PC-3 (cell line): Measurements from ENCODE around the gene SIGLEC10. TPM values are rescaled to one million over a fixed set of nuclear protein-coding genes. Genes with fewer than 3 reads are reported as not detected.

Experiments
- ATAC-seq: fragments of 200-7000 bp; cut with Tn5 transposase; 2 replicates; pipeline ENCODE4 v1.9.1; 2020; ENCODE audit warnings: mild to moderate bottlenecking, moderate library complexity
- BruUV-seq: library from RNA; stranded (reverse); fragments of 400-500 nt; replicated peaks from 2 replicates; lab custom pipeline; 2021; lab: Mats Ljungman, UMichigan
- CTCF ChIA-PET: fragments of 300-600 bp; sonication (Branson Sonifier 250); formaldehyde crosslinking; loops from one replicate; lab custom pipeline; 2022; ENCODE audit warnings: antibody characterized with exemption; lab: Charles Lee
- POLR2A ChIA-PET: fragments of 300-600 bp; sonication (Branson Sonifier 250); formaldehyde crosslinking; loops from one replicate; lab custom pipeline; 2022; ENCODE audit warnings: antibody characterized with exemption; ENCODE audit not compliant: unreplicated experiment; lab: Charles Lee
- DNase-seq: peaks from one replicate; pipeline ENCODE4 v3.0.0-alpha.2; 2015
- H2AFZ ChIP-seq: fragments of 300-600 bp; sonication (generic); 2 replicates; pipeline ENCODE4 v1.6.0; 2016; ENCODE audit warnings: antibody characterized with exemption, low read length
- H3F3A ChIP-seq: fragments of 300-600 bp; sonication (generic); one replicate; pipeline ENCODE4 v1.6.0; 2017; ENCODE audit warnings: antibody characterized with exemption, low read length, control low read depth, mild to moderate bottlenecking; ENCODE audit not compliant: unreplicated experiment
- H3K27ac ChIP-seq: fragments of 300-600 bp; sonication (generic); 2 replicates; pipeline ENCODE4 v1.5.1; 2016; ENCODE audit warnings: mild to moderate bottlenecking, low read length
- H3K27me3 ChIP-seq: fragments of 300-600 bp; sonication (generic); 2 replicates; pipeline ENCODE4 v1.6.1; 2016; ENCODE audit warnings: low read length, mixed read lengths
- H3K36me3 ChIP-seq: fragments of 300-600 bp; sonication (generic); 2 replicates; pipeline ENCODE4 v1.6.1; 2016; ENCODE audit warnings: low read depth, mixed run types, low read length, mixed read lengths
- H3K4me1 ChIP-seq: fragments of 300-600 bp; sonication (generic); 2 replicates; pipeline ENCODE4 v1.5.1; 2016; ENCODE audit warnings: low read length; ENCODE audit not compliant: insufficient read depth
- H3K4me2 ChIP-seq: fragments of 300-600 bp; sonication (generic); 2 replicates; pipeline ENCODE4 v1.6.0; 2016; ENCODE audit warnings: low read length
- H3K4me3 ChIP-seq: fragments of 300-600 bp; sonication (generic); 2 replicates; pipeline ENCODE4 v1.5.1; 2016; ENCODE audit warnings: mild to moderate bottlenecking, low read length, mixed read lengths
- H3K79me2 ChIP-seq: fragments of 300-600 bp; sonication (generic); 2 replicates; pipeline ENCODE4 v1.6.1; 2017; ENCODE audit warnings: low read length, mixed read lengths
- H3K9ac ChIP-seq: fragments of 300-600 bp; sonication (generic); 2 replicates; pipeline ENCODE4 v1.6.0; 2016; ENCODE audit warnings: mild to moderate bottlenecking, low read length
- H3K9me2 ChIP-seq: fragments of 300-600 bp; sonication (generic); replicated peaks from 2 replicates; pipeline ENCODE4 v1.6.1; 2016; ENCODE audit warnings: mixed run types, low read length, mixed read lengths
- H3K9me3 ChIP-seq: fragments of 300-600 bp; sonication (generic); 2 replicates; pipeline ENCODE4 v1.6.1; 2016; ENCODE audit warnings: low read length, mixed read lengths
- H4K20me1 ChIP-seq: fragments of 300-600 bp; sonication (generic); 2 replicates; pipeline ENCODE4 v1.6.1; 2016; ENCODE audit warnings: low read length, mixed read lengths
- EZH2 ChIP-seq: fragments of 300-600 bp; sonication (generic); IDR thresholded peaks from one replicate; pipeline ENCODE4 v1.6.1; 2017; ENCODE audit warnings: antibody characterized with exemption, mild to moderate bottlenecking, low read length; ENCODE audit not compliant: unreplicated experiment
- EZH2phosphoT487 ChIP-seq: fragments of 300-600 bp; sonication (generic); IDR thresholded peaks from 2 replicates; pipeline ENCODE4 v1.6.1; 2018; ENCODE audit warnings: mild to moderate bottlenecking, antibody characterized with exemption, low read length, borderline replicate concordance
- intact Hi-C: fragments of 100-400 bp; cut with micrococcal nuclease; formaldehyde crosslinking; loops from 2 replicates; pipeline ENCODE4 v1.9.0; 2023
- total RNA-seq: library from RNA; depleted of rRNA; stranded (reverse); fragments of >200 nt; gene quantifications from 2 replicates; pipeline ENCODE4 v1.2.3, GENCODE V29; 2014
- TF ChIP-seq, protein P1 (sequence below): fragments of 300-600 bp; sonication (generic); conservative IDR thresholded peaks from 2 replicates; pipeline ENCODE4 v1.5.1; 2017; ENCODE audit warnings: antibody characterized with exemption, low read depth, mild to moderate bottlenecking, low read length

The SIGLEC10 gene
- total RNA-seq, 1 experiment from 2014 or later, result not detected

DNA sequence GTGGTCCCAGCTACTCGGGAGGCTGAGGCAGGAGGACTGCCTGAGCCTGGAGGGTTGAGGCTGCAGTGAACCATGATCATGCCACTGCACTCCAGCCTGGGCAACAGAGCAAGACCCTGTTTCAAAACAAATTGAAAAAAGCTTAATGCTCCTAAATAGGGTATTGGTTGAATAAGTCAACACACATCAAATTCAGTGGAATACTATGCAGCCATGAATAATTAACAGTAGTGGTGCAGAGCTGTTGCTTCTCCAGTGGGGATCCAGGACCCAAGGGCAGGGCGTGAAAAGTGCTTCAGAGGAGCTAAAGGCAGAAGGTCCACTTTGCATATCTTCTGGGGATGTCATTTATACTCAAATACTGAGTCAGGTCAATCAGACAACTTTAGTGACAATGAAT, 22.6 kb upstream of the SIGLEC10 start:
- intact Hi-C loops, result no loop called here
- H4K20me1 ChIP-seq, result no peaks in the 10 kb centered on the region
- H3K9me3 ChIP-seq, result no peaks in the 10 kb centered on the region
- H3K4me3 ChIP-seq, result no peak overlapping the region
- H3K79me2 ChIP-seq, result no peaks in the 10 kb centered on the region
- H3K9ac ChIP-seq, result no peak overlapping the region
- no peak overlapping the region for H2AFZ ChIP-seq
- peaks cover 66% of the 10 kb centered on the region for H3K27me3 ChIP-seq
- TF ChIP-seq EZH2phosphoT487, result no peak
- TF ChIP-seq EZH2, result no peak
- TF ChIP-seq, protein P1, sequence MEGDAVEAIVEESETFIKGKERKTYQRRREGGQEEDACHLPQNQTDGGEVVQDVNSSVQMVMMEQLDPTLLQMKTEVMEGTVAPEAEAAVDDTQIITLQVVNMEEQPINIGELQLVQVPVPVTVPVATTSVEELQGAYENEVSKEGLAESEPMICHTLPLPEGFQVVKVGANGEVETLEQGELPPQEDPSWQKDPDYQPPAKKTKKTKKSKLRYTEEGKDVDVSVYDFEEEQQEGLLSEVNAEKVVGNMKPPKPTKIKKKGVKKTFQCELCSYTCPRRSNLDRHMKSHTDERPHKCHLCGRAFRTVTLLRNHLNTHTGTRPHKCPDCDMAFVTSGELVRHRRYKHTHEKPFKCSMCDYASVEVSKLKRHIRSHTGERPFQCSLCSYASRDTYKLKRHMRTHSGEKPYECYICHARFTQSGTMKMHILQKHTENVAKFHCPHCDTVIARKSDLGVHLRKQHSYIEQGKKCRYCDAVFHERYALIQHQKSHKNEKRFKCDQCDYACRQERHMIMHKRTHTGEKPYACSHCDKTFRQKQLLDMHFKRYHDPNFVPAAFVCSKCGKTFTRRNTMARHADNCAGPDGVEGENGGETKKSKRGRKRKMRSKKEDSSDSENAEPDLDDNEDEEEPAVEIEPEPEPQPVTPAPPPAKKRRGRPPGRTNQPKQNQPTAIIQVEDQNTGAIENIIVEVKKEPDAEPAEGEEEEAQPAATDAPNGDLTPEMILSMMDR, result no peak
- no TSS peak for BruUV-seq
- no peaks in the 10 kb centered on the region for H3F3A ChIP-seq
- DNase-seq (no peak), ATAC-seq (no peak)
- H3K36me3 ChIP-seq, result no peaks in the 10 kb centered on the region
- no peak overlapping the region for H3K27ac ChIP-seq
- no peaks in the 10 kb centered on the region for H3K9me2 ChIP-seq
- POLR2A ChIA-PET, result no interaction called here
- peaks cover 17% of the 10 kb centered on the region for H3K4me1 ChIP-seq
- H3K4me2 ChIP-seq, result no peak overlapping the region
- CTCF ChIA-PET, result interaction anchor here (0.5 to 0.7 kb wide), 3 partner anchors 46 to 217 kb away, joined by 3 to 6 read pairs (median 4); no protein-coding TSS in a partner anchor

DNA sequence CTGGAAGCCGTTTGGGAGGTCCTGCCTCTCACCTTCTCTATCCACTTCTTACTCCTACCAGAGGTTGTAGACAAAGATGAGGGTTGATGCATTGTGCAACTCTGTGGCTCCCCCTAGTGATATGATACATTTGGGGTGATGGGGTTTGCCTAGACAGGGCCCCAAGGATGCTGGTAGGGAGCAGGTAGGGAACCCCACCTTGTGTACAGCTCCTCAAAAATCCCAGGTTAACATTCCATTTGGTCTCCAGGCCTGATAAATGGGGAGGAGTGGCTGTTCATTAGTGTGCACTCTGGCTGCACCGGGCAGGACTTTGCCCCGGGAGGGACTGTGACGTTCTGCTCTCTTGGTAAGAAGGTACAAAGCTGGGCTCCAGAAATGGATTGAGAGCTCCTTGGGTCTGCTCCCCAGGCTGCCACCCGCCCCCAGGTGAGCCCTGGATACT, 21.6 kb upstream of the SIGLEC10 start:
- Histone ChIP-seq H3K79me2 (no peaks in the 10 kb centered on the region), H3K27me3 (peaks cover 72% of the 10 kb centered on the region), H3K4me2 (no peak overlapping the region), H3K36me3 (no peaks in the 10 kb centered on the region), H3K9me2 (no peaks in the 10 kb centered on the region), H3K4me3 (no peak overlapping the region), H3K9ac (no peak overlapping the region), H4K20me1 (no peaks in the 10 kb centered on the region), H3K27ac (no peak overlapping the region), H3K4me1 (peaks cover 17% of the 10 kb centered on the region), H3K9me3 (no peaks in the 10 kb centered on the region), H3F3A (no peaks in the 10 kb centered on the region), H2AFZ (no peak overlapping the region)
- ATAC-seq (peak; percentile 25), DNase-seq (peak; percentile 46)
- ChIA-PET CTCF (no interaction called here), POLR2A (no interaction called here)
- TF ChIP-seq, protein P1, result peak; percentile 74
- TF ChIP-seq EZH2phosphoT487 (no peak), EZH2 (no peak)
- BruUV-seq, result no TSS peak
- intact Hi-C loops, result loop anchor here (1.0 to 10.0 kb wide), 4 partner anchors 16 to 100 kb away; no protein-coding TSS in a partner anchor

DNA sequence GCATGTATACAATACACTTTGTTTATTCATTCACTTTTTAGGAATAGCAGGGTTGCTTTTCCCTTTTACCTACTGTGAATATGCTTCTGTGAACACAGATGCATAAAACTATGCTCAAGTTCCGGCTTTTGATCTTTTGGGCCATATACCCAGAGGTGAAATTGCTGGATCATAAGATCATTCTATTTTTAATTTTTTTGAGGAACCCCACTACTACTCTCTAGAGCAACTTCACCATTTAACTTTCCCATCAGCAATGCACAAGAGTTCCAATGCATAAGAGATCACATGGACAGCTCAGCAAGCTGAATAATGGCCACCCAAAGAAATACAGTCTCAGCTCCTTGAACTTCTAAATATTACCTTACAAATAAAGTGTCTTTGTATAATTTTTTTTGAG, 17.0 kb upstream of the SIGLEC10 start:
- H3K4me2 ChIP-seq, result no peak overlapping the region
- no peaks in the 10 kb centered on the region for H4K20me1 ChIP-seq
- H3K9me3 ChIP-seq, result no peaks in the 10 kb centered on the region
- no peak overlapping the region for H3K9ac ChIP-seq
- no peaks in the 10 kb centered on the region for H3K4me1 ChIP-seq
- no peaks in the 10 kb centered on the region for H3F3A ChIP-seq
- H3K4me3 ChIP-seq, result no peak overlapping the region
- BruUV-seq, result no TSS peak
- intact Hi-C loops, result loop anchor here (10.0 kb wide), 1 partner anchor 80 kb away; no protein-coding TSS in a partner anchor
- no peak overlapping the region for H2AFZ ChIP-seq
- ATAC-seq (no peak), DNase-seq (no peak)
- no peak overlapping the region for H3K27ac ChIP-seq
- POLR2A ChIA-PET, result no interaction called here
- peaks cover 61% of the 10 kb centered on the region for H3K27me3 ChIP-seq
- no peak for TF ChIP-seq EZH2phosphoT487
- TF ChIP-seq EZH2, result no peak
- TF ChIP-seq, protein P1, result no peak
- no peaks in the 10 kb centered on the region for H3K79me2 ChIP-seq
- CTCF ChIA-PET, result no interaction called here
- no peaks in the 10 kb centered on the region for H3K36me3 ChIP-seq
- H3K9me2 ChIP-seq, result no peaks in the 10 kb centered on the region
